ENCODE data around the gene VMP1.

The VMP1 gene

DNA sequence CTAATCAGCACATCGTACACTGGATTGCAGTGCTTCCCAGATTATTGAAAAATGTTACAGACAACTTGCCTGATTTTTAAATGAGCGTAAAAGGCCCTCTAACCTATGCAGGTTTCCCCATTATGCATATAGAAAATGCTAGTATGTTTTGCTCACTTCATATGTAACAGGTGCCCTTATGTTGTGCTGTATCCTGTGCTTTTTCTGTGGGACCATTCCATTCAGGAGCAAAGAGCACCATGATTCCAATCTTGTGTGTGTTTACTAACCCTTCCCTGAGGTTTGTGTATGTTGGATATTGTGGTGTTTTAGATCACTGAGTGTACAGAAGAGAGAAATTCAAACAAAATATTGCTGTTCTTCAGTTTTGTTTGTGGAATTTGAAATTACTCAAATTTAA, 13.1 kb upstream of the VMP1 start:
- no peak for DNase-seq
- H3K27ac Mint-ChIP-seq, result peak overlapping the region; percentile 0
- no peaks in the 10 kb centered on the region for H3K27me3 Mint-ChIP-seq
- H3K4me1 Mint-ChIP-seq (ENCODE audit: low read depth), result peaks cover 41% of the 10 kb centered on the region
- H3K9me3 Mint-ChIP-seq, result no peaks in the 10 kb centered on the region
- peaks cover 98% of the 10 kb centered on the region for H3K36me3 Mint-ChIP-seq (ENCODE audit: low read depth)
- no peak overlapping the region for H3K4me3 Mint-ChIP-seq

DNA sequence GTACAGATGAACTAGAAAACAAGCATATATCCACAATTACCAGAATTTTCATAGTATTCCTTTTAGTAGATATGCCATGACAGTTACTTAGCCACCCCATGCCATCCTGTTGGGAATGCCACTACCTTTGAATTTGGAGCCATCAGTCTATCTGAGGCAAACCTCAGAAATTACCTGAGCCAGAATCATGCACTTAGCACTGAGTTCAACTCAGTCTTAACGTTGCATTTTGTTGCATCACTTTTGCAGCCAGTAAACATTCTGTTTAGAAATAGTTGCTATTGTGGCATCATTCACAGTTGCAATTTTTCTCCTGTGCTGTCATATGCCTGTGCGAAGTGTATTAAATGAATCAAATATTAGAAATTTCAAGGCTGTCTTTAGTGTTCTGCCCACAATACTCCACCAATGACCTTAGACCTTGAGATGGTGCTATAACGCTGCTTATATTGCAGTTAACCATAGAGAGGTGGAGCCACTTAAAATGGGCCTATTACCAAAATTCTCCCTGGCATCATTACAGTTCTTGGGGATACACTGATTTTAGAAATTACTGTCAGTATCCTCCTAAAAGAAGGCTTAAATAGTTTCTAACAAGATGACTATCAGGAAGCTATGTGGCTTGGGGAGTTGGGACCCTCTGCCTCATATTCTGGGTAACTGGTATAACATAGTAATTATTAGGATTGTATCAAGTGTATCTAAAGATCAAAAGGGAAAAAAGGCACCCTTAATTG, 11.3 kb upstream of the VMP1 start:
- no peaks in the 10 kb centered on the region for H3K27me3 Mint-ChIP-seq
- H3K9me3 Mint-ChIP-seq, result no peaks in the 10 kb centered on the region
- peaks cover 98% of the 10 kb centered on the region for H3K36me3 Mint-ChIP-seq (ENCODE audit: low read depth)
- H3K4me3 Mint-ChIP-seq, result no peak overlapping the region
- H3K27ac Mint-ChIP-seq, result peak overlapping the region; percentile 81
- peaks cover 54% of the 10 kb centered on the region for H3K4me1 Mint-ChIP-seq (ENCODE audit: low read depth)
- DNase-seq, result no peak

DNA sequence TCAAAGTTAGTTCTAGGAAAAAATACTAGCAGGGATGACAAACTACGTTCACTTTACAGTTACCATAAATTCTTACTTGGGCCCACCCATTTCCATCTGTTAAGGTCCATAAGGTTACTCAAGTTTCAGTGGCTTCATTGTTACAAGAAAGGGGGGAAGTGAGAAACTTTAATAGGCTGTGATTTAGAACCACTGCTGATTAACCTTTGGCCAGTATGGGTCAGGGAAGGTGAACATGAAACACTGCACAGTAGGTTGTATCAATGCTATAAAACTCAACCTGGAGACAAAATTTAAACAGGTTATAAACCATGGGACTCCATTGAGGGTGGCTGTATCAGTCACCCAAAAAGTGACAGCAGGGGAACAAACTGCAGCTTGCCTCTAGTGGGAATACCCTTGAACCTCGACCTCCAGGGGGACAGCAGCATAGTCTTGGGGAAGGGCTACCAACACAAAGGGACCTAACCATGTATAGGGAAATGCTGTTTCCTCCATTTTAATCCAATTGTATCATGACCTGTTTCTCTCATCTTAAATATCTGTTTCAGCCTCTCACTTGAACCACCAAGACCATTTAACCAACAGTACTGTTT, 10.7 kb upstream of the VMP1 start:
- H3K27me3 Mint-ChIP-seq, result no peaks in the 10 kb centered on the region
- H3K27ac Mint-ChIP-seq, result peak overlapping the region; percentile 81
- no peak overlapping the region for H3K4me3 Mint-ChIP-seq
- H3K9me3 Mint-ChIP-seq, result no peaks in the 10 kb centered on the region
- peaks cover 100% of the 10 kb centered on the region for H3K36me3 Mint-ChIP-seq (ENCODE audit: low read depth)
- H3K4me1 Mint-ChIP-seq (ENCODE audit: low read depth), result peaks cover 59% of the 10 kb centered on the region
- no peak for DNase-seq

DNA sequence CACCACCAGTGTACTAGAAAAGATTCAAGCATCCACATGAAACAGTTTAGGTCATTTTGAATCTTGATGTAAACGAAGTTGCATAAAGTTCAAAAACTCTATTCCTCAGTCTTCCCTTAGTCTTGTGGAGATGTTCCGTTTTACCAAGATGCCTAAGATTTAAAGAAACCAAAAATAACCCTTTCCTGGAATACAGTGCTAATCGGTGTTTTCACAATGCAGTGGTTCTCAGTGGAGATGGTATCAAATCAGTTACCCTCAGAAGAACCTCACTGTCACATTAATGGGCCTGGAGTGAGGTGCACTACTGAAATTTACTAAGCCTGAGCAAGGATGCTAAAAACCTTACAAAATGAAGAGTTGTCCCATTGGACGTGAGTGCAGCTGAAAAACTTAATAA, 9.3 kb upstream of the VMP1 start:
- no peak for DNase-seq
- Mint-ChIP-seq H3K9me3 (no peaks in the 10 kb centered on the region), H3K4me1 (ENCODE audit: low read depth) (peaks cover 73% of the 10 kb centered on the region), H3K4me3 (peak overlapping the region; percentile 37), H3K36me3 (ENCODE audit: low read depth) (peaks cover 100% of the 10 kb centered on the region), H3K27ac (peak overlapping the region; percentile 81), H3K27me3 (no peaks in the 10 kb centered on the region)

DNA sequence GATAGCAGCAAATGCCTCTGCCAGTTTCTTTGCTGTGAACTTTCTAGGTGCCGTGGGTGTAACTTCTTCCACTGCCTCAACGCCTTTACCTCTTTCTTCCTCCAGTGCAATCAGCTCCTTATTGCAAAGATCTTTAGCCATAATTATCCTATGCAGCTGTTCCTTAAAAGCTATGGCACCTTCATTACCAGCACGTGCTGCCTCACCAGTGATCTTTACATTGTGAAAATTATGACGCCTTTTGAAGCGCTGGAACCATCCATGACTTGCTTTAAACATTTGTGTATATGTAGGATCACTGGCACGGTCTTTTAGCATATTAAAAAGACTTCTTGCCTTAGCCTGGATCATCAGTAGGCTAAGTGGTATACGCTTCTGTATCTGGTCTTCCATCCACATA, 8.2 kb upstream of the VMP1 start:
- H3K4me1 Mint-ChIP-seq (ENCODE audit: low read depth), result peaks cover 80% of the 10 kb centered on the region
- no peak for DNase-seq
- peak overlapping the region; percentile 81 for H3K27ac Mint-ChIP-seq
- no peaks in the 10 kb centered on the region for H3K27me3 Mint-ChIP-seq
- peaks cover 100% of the 10 kb centered on the region for H3K36me3 Mint-ChIP-seq (ENCODE audit: low read depth)
- H3K4me3 Mint-ChIP-seq, result peak overlapping the region; percentile 5
- no peaks in the 10 kb centered on the region for H3K9me3 Mint-ChIP-seq

DNA sequence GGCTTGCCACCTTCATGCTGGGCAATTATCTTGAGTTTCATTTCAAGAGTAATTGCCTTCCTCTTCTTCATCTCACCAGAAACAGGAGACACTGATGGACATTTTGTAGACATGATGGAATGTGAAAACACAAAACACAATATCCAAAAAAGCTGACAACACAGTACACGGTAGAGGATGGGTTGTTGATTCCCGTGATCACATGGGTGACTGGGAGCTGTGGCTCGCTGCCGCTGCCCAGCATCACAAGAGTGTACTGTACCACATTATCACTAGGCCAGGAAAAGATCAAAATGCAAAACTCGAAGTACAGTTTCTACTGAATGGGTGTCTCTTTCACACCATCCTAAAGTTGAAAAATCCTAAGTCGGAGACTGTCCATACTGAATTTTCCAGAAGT, 7.7 kb upstream of the VMP1 start:
- no peak for DNase-seq
- peaks cover 86% of the 10 kb centered on the region for H3K4me1 Mint-ChIP-seq (ENCODE audit: low read depth)
- H3K9me3 Mint-ChIP-seq, result no peaks in the 10 kb centered on the region
- H3K27me3 Mint-ChIP-seq, result no peaks in the 10 kb centered on the region
- H3K27ac Mint-ChIP-seq, result peak overlapping the region; percentile 80
- H3K4me3 Mint-ChIP-seq, result no peak overlapping the region
- H3K36me3 Mint-ChIP-seq (ENCODE audit: low read depth), result peaks cover 100% of the 10 kb centered on the region

DNA sequence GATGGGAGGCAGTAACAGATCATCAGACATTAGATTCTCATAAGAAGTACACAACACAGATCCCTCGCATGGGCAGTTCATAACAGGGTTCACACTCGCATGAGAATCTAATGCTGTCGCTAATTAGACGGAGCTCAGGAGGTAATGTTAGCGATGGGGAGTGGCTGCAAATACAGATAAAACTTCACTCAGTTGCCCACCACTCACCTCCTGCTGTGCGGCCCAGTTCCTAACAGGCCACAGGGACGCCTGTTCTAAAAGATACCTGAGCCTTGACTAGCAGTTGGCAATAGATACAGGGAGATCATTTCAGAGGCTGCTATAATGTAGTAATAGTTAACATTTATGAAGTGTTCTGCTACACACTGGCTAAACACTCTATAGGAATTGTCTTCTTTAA, 5.2 kb upstream of the VMP1 start:
- Mint-ChIP-seq H3K36me3 (ENCODE audit: low read depth) (peaks cover 100% of the 10 kb centered on the region), H3K9me3 (no peaks in the 10 kb centered on the region), H3K4me3 (no peak overlapping the region), H3K27me3 (no peaks in the 10 kb centered on the region), H3K4me1 (ENCODE audit: low read depth) (peaks cover 88% of the 10 kb centered on the region), H3K27ac (peak overlapping the region; percentile 84)
- DNase-seq, result no peak

DNA sequence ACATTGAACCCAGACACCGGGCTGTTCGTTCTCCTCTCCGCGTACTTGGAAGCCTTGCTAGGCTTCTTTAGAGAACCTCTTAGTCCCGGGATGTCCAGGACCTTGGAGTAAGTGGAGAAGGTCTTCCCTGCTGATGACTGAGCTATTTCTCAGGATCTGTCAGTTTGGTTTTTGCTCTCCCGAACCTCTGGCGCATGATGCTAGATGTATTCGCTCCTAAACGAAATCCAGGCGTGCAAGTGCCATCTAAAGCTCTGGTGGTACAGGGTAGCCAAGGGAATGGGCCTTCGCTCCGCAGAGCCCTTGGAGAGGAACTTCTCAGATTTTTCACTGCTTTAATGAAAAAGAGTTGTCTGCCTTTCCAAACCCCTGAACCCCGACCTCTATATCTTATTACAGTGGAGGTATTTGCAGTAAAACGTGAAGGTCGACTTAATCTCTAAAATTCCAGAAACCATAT, 547 bp downstream of the VMP1 start:
- no peaks in the 10 kb centered on the region for H3K9me3 Mint-ChIP-seq
- H3K4me3 Mint-ChIP-seq, result peak overlapping the region; percentile 99
- H3K36me3 Mint-ChIP-seq (ENCODE audit: low read depth), result peaks cover 64% of the 10 kb centered on the region
- H3K27me3 Mint-ChIP-seq, result no peaks in the 10 kb centered on the region
- H3K27ac Mint-ChIP-seq, result peak overlapping the region; percentile 99
- DNase-seq, result no peak
- H3K4me1 Mint-ChIP-seq (ENCODE audit: low read depth), result peaks cover 72% of the 10 kb centered on the region

DNA sequence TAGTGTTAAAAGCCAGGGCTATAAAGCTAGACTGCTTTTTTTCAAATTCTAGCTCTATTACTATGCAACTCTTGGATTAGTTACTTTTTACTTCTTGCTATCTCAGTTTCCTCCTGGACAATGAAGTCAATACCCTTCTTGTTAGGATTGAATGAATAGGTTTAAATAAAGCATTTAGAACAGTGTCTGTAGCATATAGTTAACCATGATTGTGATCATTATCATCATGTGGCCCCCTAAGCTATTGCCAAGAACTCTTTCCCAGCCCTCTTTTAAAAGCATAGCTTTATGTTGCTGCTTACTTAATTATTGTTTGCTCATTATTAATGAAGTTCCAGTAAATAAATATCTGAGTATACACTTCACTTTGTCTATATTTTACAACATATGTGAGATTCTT, 4.5 kb downstream of the VMP1 start:
- Mint-ChIP-seq H3K4me1 (ENCODE audit: low read depth) (peaks cover 59% of the 10 kb centered on the region), H3K27ac (no peak overlapping the region), H3K27me3 (no peaks in the 10 kb centered on the region), H3K36me3 (ENCODE audit: low read depth) (peaks cover 32% of the 10 kb centered on the region), H3K4me3 (no peak overlapping the region), H3K9me3 (no peaks in the 10 kb centered on the region)
- DNase-seq, result no peak

DNA sequence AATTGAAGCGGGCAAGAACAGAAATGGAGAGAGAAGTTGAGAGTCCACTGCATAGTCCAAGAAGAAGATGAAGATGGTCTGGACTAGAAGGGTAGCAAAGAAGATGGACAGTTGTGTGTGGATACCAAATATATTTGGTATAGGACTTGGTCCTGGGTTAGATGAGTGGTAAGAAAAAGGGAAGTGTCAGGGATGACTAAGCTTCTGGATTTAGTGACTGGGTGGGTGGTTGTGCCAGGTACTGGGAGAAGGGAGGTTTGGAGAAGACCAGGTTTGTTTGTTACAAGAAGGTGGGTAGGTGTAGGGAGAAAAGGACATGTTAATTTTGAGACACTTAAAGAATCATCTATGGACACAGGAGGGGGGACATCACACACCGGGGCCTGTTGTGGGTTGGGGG, 5.4 kb downstream of the VMP1 start:
- Mint-ChIP-seq H3K36me3 (ENCODE audit: low read depth) (peaks cover 30% of the 10 kb centered on the region), H3K9me3 (no peaks in the 10 kb centered on the region), H3K27ac (peak overlapping the region; percentile 32), H3K4me1 (ENCODE audit: low read depth) (peaks cover 62% of the 10 kb centered on the region), H3K4me3 (no peak overlapping the region), H3K27me3 (no peaks in the 10 kb centered on the region)
- DNase-seq, result no peak

DNA sequence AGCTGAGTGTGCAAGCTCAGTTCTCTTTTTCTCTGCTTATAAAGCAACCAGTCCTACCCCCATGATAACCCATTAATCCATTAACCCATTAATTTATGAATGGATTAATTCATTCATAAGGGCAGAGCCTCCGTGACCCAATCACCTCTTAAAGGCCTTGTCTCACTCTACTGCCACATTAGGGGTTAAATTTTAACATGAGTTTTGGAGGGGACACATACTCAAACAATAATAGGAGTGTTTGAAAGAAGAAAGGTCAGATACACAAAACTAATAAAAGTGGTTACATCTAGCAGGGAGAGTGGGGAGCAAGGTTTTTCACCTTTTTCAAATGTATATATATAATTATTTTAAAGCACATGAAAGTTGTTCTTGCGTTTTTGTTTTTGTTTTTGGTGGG, 6.8 kb downstream of the VMP1 start:
- Mint-ChIP-seq H3K27ac (no peak overlapping the region), H3K4me3 (no peak overlapping the region), H3K4me1 (ENCODE audit: low read depth) (peaks cover 62% of the 10 kb centered on the region), H3K9me3 (no peaks in the 10 kb centered on the region), H3K27me3 (no peaks in the 10 kb centered on the region), H3K36me3 (ENCODE audit: low read depth) (peaks cover 27% of the 10 kb centered on the region)
- DNase-seq, result no peak

DNA sequence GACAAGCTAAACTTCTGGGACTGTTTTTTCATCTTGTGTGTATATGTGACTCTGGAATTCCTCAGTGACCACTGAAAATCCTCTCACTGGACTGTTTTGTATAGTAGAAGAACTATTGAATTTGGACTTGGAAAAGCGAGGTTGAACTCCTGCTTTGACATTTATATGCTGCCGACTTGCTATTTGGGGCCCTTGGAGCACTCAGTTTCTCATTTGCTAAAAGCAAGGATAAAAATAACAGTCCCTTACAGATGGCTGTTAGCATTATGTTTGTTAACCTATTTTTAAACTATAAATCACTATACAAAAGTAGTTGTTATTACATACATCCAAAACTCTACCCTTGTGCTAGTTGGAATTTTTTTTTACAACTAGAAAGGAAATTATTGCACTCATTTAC, 9.0 kb downstream of the VMP1 start:
- H3K4me3 Mint-ChIP-seq, result no peak overlapping the region
- no peaks in the 10 kb centered on the region for H3K27me3 Mint-ChIP-seq
- no peaks in the 10 kb centered on the region for H3K9me3 Mint-ChIP-seq
- H3K36me3 Mint-ChIP-seq (ENCODE audit: low read depth), result peaks cover 28% of the 10 kb centered on the region
- peak overlapping the region; percentile 27 for H3K27ac Mint-ChIP-seq
- DNase-seq, result no peak
- peaks cover 51% of the 10 kb centered on the region for H3K4me1 Mint-ChIP-seq (ENCODE audit: low read depth)

DNA sequence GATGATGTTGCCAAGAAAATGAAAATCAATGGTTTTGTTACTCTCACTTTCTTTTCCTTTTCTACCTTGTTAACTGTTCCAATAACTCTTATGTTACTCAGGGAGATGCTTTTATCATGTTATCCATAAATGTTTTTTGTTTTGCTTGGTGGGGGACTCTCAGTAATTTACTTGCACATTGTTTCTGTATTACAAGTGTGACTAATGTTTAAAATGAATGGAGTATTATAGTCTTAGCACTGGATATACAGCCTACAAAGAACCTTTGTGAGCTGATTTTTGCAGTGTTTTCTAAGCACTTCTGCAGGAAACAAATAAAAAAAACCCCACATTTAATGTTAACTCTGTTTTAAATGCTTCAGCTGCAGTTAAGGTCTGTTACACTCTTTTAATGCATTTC, 12.1 kb downstream of the VMP1 start:
- Mint-ChIP-seq H3K36me3 (ENCODE audit: low read depth) (peaks cover 27% of the 10 kb centered on the region), H3K27me3 (no peaks in the 10 kb centered on the region), H3K9me3 (no peaks in the 10 kb centered on the region), H3K4me1 (ENCODE audit: low read depth) (peaks cover 50% of the 10 kb centered on the region), H3K4me3 (no peak overlapping the region), H3K27ac (no peak overlapping the region)
- DNase-seq, result no peak

DNA sequence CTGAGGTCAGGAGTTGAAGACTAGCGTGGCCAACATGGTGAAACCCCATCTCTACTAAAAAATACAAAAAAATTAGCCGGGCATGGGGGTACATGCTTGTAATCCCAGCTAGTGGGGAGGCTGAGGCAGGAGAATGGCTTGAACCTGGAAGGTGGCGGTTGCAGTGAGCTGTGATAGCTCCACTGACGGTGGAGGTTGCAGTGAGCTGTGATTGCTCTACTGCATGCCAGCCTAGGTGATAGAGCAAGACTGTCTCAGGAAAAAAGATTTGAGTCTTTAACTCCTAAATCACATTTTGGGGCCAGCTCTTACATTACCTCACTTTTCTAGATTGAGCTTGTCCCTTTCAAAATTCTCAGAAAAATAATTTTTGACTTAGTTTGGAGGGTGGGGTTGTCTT, 15.2 kb downstream of the VMP1 start:
- DNase-seq, result no peak
- Mint-ChIP-seq H3K27me3 (no peaks in the 10 kb centered on the region), H3K4me1 (ENCODE audit: low read depth) (peaks cover 40% of the 10 kb centered on the region), H3K27ac (no peak overlapping the region), H3K4me3 (no peak overlapping the region), H3K36me3 (ENCODE audit: low read depth) (peaks cover 15% of the 10 kb centered on the region), H3K9me3 (no peaks in the 10 kb centered on the region)

DNA sequence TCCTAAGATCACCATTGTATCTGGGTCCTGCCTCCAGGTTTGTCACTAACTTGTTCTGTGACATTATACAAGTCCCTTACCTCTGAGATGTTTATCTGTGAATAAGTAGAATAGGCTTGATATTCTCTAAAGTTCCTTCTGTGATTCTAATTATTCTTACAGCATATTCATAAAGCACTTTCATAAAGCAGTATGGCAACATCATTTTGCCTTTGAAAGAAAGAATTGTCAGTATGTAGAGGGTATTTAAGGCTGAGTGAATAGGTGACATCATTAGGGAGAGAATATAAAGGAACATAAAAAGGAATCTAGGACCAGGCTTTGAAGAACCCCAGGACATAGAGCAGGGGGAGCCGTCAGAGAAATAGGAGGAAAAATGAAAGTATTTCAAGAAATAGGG, 15.6 kb downstream of the VMP1 start:
- DNase-seq, result no peak
- no peak overlapping the region for H3K27ac Mint-ChIP-seq
- no peaks in the 10 kb centered on the region for H3K9me3 Mint-ChIP-seq
- peaks cover 12% of the 10 kb centered on the region for H3K36me3 Mint-ChIP-seq (ENCODE audit: low read depth)
- H3K4me3 Mint-ChIP-seq, result no peak overlapping the region
- H3K27me3 Mint-ChIP-seq, result no peaks in the 10 kb centered on the region
- H3K4me1 Mint-ChIP-seq (ENCODE audit: low read depth), result peaks cover 38% of the 10 kb centered on the region
